GM18511 (cell line): ENCODE measurements around the gene SPATA12.

ENCODE experiments used
- ATAC-seq: cut with Tn5 transposase; IDR thresholded peaks from one replicate; pipeline ENCODE4 v1.9.1; 2021; ENCODE audit warnings: mild to moderate bottlenecking, moderate library complexity; ENCODE audit not compliant: unreplicated experiment

The SPATA12 gene

DNA sequence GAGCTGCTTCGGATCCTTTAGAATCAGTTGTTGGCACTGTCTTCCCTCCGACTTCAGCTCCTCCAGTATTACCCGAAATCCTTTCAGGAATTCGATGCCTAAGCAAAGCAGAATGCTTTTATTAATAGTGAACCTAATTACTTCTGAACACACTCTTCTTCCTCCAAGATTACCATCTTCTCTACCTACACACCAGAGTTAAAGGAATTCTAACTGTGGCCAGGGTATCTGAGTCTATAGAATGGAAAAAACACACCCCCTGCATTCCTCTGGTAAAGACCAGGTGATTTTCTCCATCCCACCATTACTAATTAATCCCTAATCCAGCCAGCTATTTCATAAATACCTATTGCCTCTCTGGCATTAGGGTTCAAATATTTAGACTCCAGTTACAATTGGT, 49.8 kb downstream of the SPATA12 start:
- ATAC-seq, result no peak

GRCh38 chr3:57110798-57111197, 50.3 kb downstream of the SPATA12 start:
- no peak for ATAC-seq

DNA sequence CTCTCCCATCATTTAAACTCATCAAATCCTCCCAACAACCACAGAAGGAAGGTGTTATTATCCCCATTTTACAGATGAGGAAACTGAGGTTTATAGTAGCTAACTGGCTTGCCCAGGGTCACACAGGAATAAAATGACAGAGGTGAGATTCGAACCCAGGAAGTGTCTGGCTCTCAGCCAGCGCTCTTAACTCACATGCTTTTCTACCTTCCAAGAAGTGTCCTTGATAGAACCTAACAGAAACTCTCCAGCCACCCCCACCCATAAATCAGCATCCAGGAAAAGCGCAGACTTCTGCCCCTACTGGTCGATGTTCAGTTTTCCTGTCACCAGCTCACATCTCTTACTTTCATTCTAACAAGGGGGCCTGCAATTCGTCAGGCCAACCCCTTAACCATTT, 51.7 kb downstream of the SPATA12 start:
- ATAC-seq, result no peak

- ATAC-seq, result no peak
Observed at GRCh38 chr3:57116501-57116900, 56.0 kb downstream of the SPATA12 start.

DNA sequence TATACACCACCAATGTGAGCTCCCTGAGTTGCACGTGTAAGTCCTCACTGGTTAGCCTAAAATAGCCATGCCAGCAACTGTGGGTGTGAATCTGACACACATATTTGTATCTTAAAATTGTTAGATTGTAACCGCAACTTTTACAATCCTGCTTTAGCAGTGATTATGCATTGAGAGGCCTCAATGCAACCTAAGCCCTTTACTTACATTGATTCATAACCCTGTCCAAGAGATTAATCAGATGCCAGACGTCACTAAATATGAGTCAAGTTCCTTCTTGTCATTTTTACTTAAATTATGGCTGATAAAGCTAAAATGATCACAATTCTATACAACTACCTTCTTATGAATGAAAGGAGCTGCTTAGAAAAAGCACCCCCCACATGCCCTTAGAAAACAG, 57.8 kb downstream of the SPATA12 start:
- ATAC-seq, result no peak

DNA sequence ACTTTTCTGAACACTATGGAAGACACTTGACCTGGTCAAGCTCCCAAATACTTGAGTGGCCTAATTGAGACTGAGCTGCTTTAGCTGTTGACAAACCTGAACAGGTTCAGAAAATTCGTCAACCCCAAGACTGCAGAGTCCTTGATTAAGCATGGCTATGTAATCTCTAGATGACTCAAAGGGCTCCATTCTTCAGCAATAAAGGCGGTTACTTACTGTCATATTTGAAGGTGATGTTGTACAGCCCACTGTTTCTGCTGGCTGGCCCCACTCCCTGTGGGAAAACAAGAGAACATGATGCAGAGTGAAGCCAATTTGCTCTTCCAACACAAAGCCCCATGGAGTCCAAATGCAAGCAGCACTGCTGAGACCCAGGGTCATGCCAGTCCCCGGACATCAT, 59.6 kb downstream of the SPATA12 start:
- ATAC-seq, result no peak

- no peak for ATAC-seq
Observed at GRCh38 chr3:57120451-57121174, 60.1 kb downstream of the SPATA12 start.
